ENCODE measurements around the gene TEX52.

GRCh38 chr12:2800046-2800570 is 56.7 kb downstream of the TEX52 start:
- TF ChIP-seq, protein P1, sequence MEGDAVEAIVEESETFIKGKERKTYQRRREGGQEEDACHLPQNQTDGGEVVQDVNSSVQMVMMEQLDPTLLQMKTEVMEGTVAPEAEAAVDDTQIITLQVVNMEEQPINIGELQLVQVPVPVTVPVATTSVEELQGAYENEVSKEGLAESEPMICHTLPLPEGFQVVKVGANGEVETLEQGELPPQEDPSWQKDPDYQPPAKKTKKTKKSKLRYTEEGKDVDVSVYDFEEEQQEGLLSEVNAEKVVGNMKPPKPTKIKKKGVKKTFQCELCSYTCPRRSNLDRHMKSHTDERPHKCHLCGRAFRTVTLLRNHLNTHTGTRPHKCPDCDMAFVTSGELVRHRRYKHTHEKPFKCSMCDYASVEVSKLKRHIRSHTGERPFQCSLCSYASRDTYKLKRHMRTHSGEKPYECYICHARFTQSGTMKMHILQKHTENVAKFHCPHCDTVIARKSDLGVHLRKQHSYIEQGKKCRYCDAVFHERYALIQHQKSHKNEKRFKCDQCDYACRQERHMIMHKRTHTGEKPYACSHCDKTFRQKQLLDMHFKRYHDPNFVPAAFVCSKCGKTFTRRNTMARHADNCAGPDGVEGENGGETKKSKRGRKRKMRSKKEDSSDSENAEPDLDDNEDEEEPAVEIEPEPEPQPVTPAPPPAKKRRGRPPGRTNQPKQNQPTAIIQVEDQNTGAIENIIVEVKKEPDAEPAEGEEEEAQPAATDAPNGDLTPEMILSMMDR (conservative IDR thresholded peaks at IDR 0.05): no peak
- TF ChIP-seq EZH2 (IDR thresholded peaks at IDR 0.05; ENCODE audit: low read depth): no peak
